ENCODE data around the gene ASS1.

- no peak for TF ChIP-seq POLR2A (IDR thresholded peaks at IDR 0.05; ENCODE audit: low read depth, low read length)
- TF ChIP-seq POLR2AphosphoS5 (IDR thresholded peaks at IDR 0.05; ENCODE audit: low read depth, low read length), result no peak
These were observed 795 bp upstream of the ASS1 start for GRCh38 chr9:130443840-130444492.
